ENCODE measurements around the gene AP4E1.

AP4E1 gene

DNA sequence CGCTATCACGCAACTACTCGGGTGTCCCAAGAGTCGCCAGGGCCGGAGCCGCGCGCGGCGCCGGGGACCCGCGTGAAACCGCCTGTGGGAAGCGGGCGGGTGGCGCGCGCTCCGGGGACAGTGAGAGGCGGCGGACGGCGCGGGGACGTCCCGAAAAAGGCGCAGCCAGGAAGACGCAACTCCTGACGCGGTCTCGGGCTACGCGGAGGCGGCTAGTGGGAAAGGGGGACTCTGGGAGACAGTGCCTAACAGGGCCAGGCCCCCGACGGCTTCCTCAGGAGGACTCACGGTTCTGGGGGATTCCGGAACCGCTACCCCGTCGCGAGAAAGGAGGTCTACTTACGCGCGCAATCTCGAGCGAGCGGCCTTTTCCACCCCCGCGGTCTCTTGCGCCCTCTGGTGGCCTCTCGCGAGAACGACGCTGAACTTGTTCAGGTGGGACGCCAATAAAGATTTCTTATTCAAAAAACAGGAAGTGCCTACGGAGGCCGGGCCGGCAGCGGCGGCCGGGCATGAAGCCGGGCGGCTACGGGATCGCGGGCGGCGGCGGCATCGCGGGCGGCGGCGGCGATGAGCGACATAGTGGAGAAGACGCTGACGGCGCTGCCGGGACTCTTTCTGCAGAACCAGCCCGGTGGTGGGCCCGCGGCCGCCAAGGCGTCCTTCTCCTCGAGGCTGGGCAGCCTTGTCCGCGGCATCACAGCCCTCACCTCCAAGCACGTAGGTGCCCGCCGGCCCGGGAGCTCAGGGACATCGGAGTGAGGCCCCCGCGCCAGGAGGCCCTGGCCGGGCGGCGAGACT lies at the start of gene AP4E1:
AP4E1 (plus strand) TSS at position 475 of the 801 bp plus-strand sequence; CDS start at position 571, 96 bp downstream.
- H3K79me2 ChIP-seq (ENCODE audit: insufficient read depth, low read length): peaks cover 52% of the 10 kb centered on the region
- no peaks in the 10 kb centered on the region for H3K27me3 ChIP-seq (ENCODE audit: insufficient read depth, low read length, poor library complexity, severe bottlenecking)
- peak within 1 kb of the TSS; percentile 100 for H2AFZ ChIP-seq (ENCODE audit: low read length)
- TF ChIP-seq EZH2phosphoT487 (IDR thresholded peaks at IDR 0.05; ENCODE audit: borderline replicate concordance): no peak
- TF ChIP-seq, protein P1, sequence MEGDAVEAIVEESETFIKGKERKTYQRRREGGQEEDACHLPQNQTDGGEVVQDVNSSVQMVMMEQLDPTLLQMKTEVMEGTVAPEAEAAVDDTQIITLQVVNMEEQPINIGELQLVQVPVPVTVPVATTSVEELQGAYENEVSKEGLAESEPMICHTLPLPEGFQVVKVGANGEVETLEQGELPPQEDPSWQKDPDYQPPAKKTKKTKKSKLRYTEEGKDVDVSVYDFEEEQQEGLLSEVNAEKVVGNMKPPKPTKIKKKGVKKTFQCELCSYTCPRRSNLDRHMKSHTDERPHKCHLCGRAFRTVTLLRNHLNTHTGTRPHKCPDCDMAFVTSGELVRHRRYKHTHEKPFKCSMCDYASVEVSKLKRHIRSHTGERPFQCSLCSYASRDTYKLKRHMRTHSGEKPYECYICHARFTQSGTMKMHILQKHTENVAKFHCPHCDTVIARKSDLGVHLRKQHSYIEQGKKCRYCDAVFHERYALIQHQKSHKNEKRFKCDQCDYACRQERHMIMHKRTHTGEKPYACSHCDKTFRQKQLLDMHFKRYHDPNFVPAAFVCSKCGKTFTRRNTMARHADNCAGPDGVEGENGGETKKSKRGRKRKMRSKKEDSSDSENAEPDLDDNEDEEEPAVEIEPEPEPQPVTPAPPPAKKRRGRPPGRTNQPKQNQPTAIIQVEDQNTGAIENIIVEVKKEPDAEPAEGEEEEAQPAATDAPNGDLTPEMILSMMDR (conservative IDR thresholded peaks at IDR 0.05; ENCODE audit: low read length): peak; percentile 81
- H3K9me2 ChIP-seq (replicated peaks; ENCODE audit: low read depth, low read length): no peaks in the 10 kb centered on the region
- no peaks in the 10 kb centered on the region for H3K36me3 ChIP-seq (ENCODE audit: insufficient read depth, low read length)
- H4K20me1 ChIP-seq (ENCODE audit: insufficient read depth, low read length, poor library complexity, severe bottlenecking): no peaks in the 10 kb centered on the region
- H3K9me3 ChIP-seq (ENCODE audit: insufficient read depth, low read depth, low read length): no peaks in the 10 kb centered on the region
- peak within 1 kb of the TSS; percentile 98 for H3K4me2 ChIP-seq (ENCODE audit: low read depth, low read length, poor library complexity, severe bottlenecking)
- peak within 1 kb of the TSS; percentile 97 for H3K9ac ChIP-seq (ENCODE audit: low read depth, low read length, poor library complexity, severe bottlenecking)
- peaks cover 30% of the 10 kb centered on the region for H3K4me1 ChIP-seq (ENCODE audit: insufficient read depth, low read length, poor library complexity, severe bottlenecking)
- no peaks in the 10 kb centered on the region for H3F3A ChIP-seq (ENCODE audit: low read depth)
- peak within 1 kb of the TSS; percentile 92 for H3K4me3 ChIP-seq (ENCODE audit: low read length, poor library complexity, severe bottlenecking)

GRCh38 chr15:50860824-50861223 lies 47.7 kb upstream of the AP4E1 start:
- Histone ChIP-seq H3K4me2 (ENCODE audit: low read depth, low read length, poor library complexity, severe bottlenecking) (no peak overlapping the region), H3K4me3 (ENCODE audit: low read length, poor library complexity, severe bottlenecking) (no peak overlapping the region), H3K9me3 (ENCODE audit: insufficient read depth, low read depth, low read length) (no peaks in the 10 kb centered on the region), H3F3A (ENCODE audit: low read depth) (no peaks in the 10 kb centered on the region), H3K9ac (ENCODE audit: low read depth, low read length, poor library complexity, severe bottlenecking) (no peak overlapping the region), H3K36me3 (ENCODE audit: insufficient read depth, low read length) (no peaks in the 10 kb centered on the region), H3K9me2 (replicated peaks; ENCODE audit: low read depth, low read length) (no peaks in the 10 kb centered on the region), H3K79me2 (ENCODE audit: insufficient read depth, low read length) (no peaks in the 10 kb centered on the region), H3K27me3 (ENCODE audit: insufficient read depth, low read length, poor library complexity, severe bottlenecking) (no peaks in the 10 kb centered on the region), H3K4me1 (ENCODE audit: insufficient read depth, low read length, poor library complexity, severe bottlenecking) (no peaks in the 10 kb centered on the region), H4K20me1 (ENCODE audit: insufficient read depth, low read length, poor library complexity, severe bottlenecking) (no peaks in the 10 kb centered on the region), H2AFZ (ENCODE audit: low read length) (no peak overlapping the region)
- no peak for TF ChIP-seq EZH2phosphoT487 (IDR thresholded peaks at IDR 0.05; ENCODE audit: borderline replicate concordance)
- TF ChIP-seq, protein P1 (conservative IDR thresholded peaks at IDR 0.05; ENCODE audit: low read length): no peak

GRCh38 chr15:50862553-50862952 lies 45.9 kb upstream of the AP4E1 start:
- Histone ChIP-seq H3K79me2 (ENCODE audit: insufficient read depth, low read length) (no peaks in the 10 kb centered on the region), H3K4me1 (ENCODE audit: insufficient read depth, low read length, poor library complexity, severe bottlenecking) (no peaks in the 10 kb centered on the region), H3K9me3 (ENCODE audit: insufficient read depth, low read depth, low read length) (no peaks in the 10 kb centered on the region), H3K9ac (ENCODE audit: low read depth, low read length, poor library complexity, severe bottlenecking) (no peak overlapping the region), H2AFZ (ENCODE audit: low read length) (no peak overlapping the region), H3K4me2 (ENCODE audit: low read depth, low read length, poor library complexity, severe bottlenecking) (no peak overlapping the region), H3K4me3 (ENCODE audit: low read length, poor library complexity, severe bottlenecking) (no peak overlapping the region), H3K36me3 (ENCODE audit: insufficient read depth, low read length) (no peaks in the 10 kb centered on the region), H3F3A (ENCODE audit: low read depth) (no peaks in the 10 kb centered on the region), H4K20me1 (ENCODE audit: insufficient read depth, low read length, poor library complexity, severe bottlenecking) (no peaks in the 10 kb centered on the region), H3K9me2 (replicated peaks; ENCODE audit: low read depth, low read length) (no peaks in the 10 kb centered on the region), H3K27me3 (ENCODE audit: insufficient read depth, low read length, poor library complexity, severe bottlenecking) (no peaks in the 10 kb centered on the region)
- TF ChIP-seq EZH2phosphoT487 (IDR thresholded peaks at IDR 0.05; ENCODE audit: borderline replicate concordance): no peak
- TF ChIP-seq, protein P1 (conservative IDR thresholded peaks at IDR 0.05; ENCODE audit: low read length): no peak
